PFSK-1 (cell line): ENCODE results near the gene CLIP1.

Experiments
- FOXP2 ChIP-seq: optimal IDR thresholded peaks from 2 replicates; pipeline ENCODE3; 2011; ENCODE audit warnings: borderline replicate concordance, control low read depth, inconsistent platforms; ENCODE audit not compliant: insufficient read depth; ENCODE audit errors: extremely low read length, extremely low read depth
- POLR2AphosphoS5 ChIP-seq: IDR thresholded peaks from 2 replicates; pipeline ENCODE4 v1.6.1; 2012; ENCODE audit warnings: low read depth, mild to moderate bottlenecking, control low read depth, low read length, moderate library complexity
- SIN3A ChIP-seq: IDR thresholded peaks from 2 replicates; pipeline ENCODE4 v1.6.1; 2012; ENCODE audit warnings: mild to moderate bottlenecking, low read length, moderate library complexity, borderline replicate concordance; ENCODE audit not compliant: insufficient read depth
- TAF1 ChIP-seq: IDR thresholded peaks from 2 replicates; pipeline ENCODE4 v1.6.1; 2012; ENCODE audit warnings: low read length, control low read depth, borderline replicate concordance; ENCODE audit not compliant: insufficient read depth
- TF ChIP-seq, protein P1 (sequence below), 2 experiments: IDR thresholded peaks; 2 replicates each; pipeline versions ENCODE4 v1.6.1 to v1.8.0; 2011 to 2012; ENCODE audit warnings: low read depth in 2 of 2, low read length in 2 of 2, control low read depth in 1 of 2, inconsistent platforms in 1 of 2, mild to moderate bottlenecking in 1 of 2, moderate library complexity in 1 of 2; ENCODE audit not compliant: insufficient read depth in 1 of 2

DNA sequence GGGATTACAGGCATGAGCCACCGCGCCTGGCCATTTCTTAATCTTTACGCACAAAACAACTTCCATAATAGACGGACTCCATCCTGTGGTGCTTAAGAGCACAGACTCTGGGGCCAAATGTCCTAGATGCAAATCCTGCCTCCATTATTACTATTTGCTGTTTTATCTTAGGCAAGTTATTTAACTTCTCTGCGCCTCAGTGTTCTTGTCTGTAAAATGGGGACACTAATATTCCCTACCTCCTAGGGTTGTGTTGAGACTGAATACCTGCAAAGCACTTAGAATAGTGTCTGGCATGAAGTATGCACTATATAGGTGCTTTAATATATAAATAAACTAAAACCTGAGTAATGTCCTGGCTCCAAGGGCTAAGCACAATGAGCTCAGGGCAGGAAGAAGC lies 76.4 kb downstream of the CLIP1 start:
- TF ChIP-seq POLR2AphosphoS5 (no peak), SIN3A (no peak), FOXP2 (no peak), TAF1 (no peak)
- TF ChIP-seq, protein P1, sequence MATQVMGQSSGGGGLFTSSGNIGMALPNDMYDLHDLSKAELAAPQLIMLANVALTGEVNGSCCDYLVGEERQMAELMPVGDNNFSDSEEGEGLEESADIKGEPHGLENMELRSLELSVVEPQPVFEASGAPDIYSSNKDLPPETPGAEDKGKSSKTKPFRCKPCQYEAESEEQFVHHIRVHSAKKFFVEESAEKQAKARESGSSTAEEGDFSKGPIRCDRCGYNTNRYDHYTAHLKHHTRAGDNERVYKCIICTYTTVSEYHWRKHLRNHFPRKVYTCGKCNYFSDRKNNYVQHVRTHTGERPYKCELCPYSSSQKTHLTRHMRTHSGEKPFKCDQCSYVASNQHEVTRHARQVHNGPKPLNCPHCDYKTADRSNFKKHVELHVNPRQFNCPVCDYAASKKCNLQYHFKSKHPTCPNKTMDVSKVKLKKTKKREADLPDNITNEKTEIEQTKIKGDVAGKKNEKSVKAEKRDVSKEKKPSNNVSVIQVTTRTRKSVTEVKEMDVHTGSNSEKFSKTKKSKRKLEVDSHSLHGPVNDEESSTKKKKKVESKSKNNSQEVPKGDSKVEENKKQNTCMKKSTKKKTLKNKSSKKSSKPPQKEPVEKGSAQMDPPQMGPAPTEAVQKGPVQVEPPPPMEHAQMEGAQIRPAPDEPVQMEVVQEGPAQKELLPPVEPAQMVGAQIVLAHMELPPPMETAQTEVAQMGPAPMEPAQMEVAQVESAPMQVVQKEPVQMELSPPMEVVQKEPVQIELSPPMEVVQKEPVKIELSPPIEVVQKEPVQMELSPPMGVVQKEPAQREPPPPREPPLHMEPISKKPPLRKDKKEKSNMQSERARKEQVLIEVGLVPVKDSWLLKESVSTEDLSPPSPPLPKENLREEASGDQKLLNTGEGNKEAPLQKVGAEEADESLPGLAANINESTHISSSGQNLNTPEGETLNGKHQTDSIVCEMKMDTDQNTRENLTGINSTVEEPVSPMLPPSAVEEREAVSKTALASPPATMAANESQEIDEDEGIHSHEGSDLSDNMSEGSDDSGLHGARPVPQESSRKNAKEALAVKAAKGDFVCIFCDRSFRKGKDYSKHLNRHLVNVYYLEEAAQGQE (IDR thresholded peaks at IDR 0.05; ENCODE audit: insufficient read depth in 1 of 2, low read depth in 2 of 2, low read length in 2 of 2), result no peak
